Bronchial epithelial cell (primary cell): ENCODE measurements around the gene ASMT. TPM values are rescaled to one million over a fixed set of nuclear protein-coding genes. Genes with fewer than 3 reads are reported as not detected.
A peak's percentile ranks its signal among the peaks of the same experiment; 100 is the strongest.

ENCODE experiments used
- DNase-seq: peaks from one replicate; pipeline ENCODE4 v3.0.0-alpha.2; 2010; ENCODE audit warnings: low read depth
- FAIRE-seq: peaks from 2 replicates; lab custom pipeline; 2011; peaks lifted over from hg19 to GRCh38; lab: Jason Lieb, UNC
- H3K27me3 ChIP-seq: 2 replicates; pipeline ENCODE4 v1.5.1; 2011; ENCODE audit warnings: low read length; ENCODE audit not compliant: control insufficient read depth, insufficient read depth
- H3K36me3 ChIP-seq: 2 replicates; pipeline ENCODE4 v1.5.1; 2011; ENCODE audit warnings: low read length; ENCODE audit not compliant: control insufficient read depth, insufficient read depth
- H3K4me3 ChIP-seq: 2 replicates; pipeline ENCODE4 v1.5.1; 2011; ENCODE audit warnings: mild to moderate bottlenecking, low read depth, low read length, control low read depth
- total RNA-seq: library from RNA; depleted of rRNA; stranded (reverse); fragments of >200 nt; gene quantifications from 2 replicates; pipeline ENCODE4 v1.2.1, GENCODE V29; 2014
- TF ChIP-seq, protein P1 (sequence below): IDR thresholded peaks from 2 replicates; pipeline ENCODE4 v1.5.1; 2011; ENCODE audit warnings: mild to moderate bottlenecking, moderate library complexity, low read length, control low read depth, inconsistent platforms; ENCODE audit not compliant: insufficient read depth, severe bottlenecking

Gene ASMT
- total RNA-seq, 1 donor from 2014 or later: under 0.01 TPM

DNA sequence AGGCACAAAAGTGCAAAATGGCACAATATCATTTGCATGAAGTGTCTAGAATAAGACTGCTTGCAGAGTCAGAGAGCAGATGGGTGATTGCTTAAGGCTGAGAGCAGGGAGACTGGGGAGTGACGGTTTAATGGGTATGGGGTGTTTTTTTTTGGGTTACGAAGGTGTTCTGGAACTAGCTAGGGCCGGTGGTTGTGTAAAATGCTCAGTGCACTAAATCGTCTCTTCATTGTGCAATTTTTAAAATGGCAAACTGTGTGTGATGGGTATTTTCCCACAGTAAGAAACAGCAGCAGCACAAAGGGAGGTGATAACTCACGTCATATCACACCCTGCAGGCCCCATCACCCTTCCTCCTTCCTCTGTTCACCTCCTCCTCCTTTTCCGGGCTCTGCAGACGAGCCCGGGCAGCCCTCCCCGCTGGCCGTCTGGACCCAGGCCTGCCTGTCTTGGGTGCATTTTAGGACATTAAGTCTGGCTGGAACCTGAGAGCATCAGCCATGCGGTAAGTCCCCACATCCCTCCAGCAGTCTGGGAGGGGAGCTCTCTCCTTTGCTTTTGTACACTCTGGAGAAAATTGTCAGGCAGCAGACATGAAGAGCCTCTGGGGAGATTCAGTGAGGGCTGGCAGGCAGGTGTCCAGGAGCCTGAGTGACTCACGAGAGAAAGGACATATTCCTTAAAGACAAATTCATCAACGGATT, 42.7 kb downstream of the ASMT start:
- H3K27me3 ChIP-seq: no peaks in the 10 kb centered on the region
- FAIRE-seq: no peak

DNA sequence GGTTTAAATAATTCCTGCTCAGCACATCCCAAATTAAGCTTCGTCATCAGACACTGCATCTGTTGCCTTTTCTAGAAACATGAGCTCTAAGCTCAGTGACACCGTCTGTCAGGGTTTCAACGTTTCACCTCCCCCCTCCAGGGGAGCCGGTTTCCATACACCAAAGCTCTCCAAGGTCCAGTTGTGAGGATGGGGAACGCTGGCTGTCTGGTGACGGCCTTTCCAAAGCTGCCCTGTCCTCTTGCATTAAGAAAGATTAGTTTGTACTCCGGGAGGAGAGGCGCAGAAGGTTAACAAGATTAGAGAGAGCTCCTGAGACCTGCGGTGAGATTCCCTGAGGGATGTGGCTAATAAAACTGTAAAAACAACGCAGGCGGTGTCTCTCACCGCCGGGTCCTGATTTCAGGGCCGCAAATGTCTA, 43.2 kb downstream of the ASMT start:
- H3K27me3 ChIP-seq: no peaks in the 10 kb centered on the region
- TF ChIP-seq, protein P1, sequence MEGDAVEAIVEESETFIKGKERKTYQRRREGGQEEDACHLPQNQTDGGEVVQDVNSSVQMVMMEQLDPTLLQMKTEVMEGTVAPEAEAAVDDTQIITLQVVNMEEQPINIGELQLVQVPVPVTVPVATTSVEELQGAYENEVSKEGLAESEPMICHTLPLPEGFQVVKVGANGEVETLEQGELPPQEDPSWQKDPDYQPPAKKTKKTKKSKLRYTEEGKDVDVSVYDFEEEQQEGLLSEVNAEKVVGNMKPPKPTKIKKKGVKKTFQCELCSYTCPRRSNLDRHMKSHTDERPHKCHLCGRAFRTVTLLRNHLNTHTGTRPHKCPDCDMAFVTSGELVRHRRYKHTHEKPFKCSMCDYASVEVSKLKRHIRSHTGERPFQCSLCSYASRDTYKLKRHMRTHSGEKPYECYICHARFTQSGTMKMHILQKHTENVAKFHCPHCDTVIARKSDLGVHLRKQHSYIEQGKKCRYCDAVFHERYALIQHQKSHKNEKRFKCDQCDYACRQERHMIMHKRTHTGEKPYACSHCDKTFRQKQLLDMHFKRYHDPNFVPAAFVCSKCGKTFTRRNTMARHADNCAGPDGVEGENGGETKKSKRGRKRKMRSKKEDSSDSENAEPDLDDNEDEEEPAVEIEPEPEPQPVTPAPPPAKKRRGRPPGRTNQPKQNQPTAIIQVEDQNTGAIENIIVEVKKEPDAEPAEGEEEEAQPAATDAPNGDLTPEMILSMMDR: no peak
- no peak for FAIRE-seq
- H3K4me3 ChIP-seq: no peak overlapping the region
- no peaks in the 10 kb centered on the region for H3K36me3 ChIP-seq
- DNase-seq: no peak

More for the DNA sequence above, 42.7 kb downstream of the ASMT start:
- peak; percentile 41 for DNase-seq
- TF ChIP-seq, protein P1: no peak
- H3K4me3 ChIP-seq: no peak overlapping the region
- no peaks in the 10 kb centered on the region for H3K36me3 ChIP-seq

DNA sequence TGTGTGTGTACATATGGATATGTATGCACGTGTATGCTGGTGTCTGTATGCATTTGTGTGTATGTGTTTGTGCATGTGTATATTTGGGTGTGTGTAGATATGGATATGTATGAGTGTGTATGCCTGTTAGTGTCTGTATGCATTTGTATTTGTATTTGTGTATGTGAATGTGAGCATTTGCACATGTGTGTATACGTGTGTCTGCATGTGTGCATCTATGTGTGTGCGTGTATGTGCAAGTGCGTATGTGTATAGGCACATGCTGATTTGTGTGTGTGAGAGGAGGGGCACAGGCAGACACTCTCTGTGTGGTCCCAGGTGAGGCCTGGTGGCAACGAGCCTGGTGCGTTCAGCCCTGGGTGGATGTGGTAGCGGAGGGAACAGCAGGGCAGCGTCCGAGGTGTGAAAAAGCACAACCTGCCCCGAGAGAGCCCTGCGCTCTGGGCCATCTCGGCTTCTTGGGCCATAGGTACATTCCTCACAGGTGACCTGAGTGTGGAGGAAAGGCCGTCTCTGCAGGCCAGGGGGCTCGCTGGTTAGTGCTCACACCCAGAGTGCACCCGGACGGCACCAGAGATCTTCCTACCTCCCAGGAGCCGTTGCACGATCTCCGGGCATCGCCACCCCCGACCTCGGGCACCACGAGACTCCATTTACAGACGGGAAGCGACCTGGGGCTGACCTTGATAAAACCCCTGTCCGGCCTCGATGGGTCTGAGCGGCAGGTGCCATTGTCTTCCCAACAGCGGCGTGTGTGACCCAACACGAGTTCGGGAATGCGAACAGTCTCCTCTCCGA, 45.0 kb downstream of the ASMT start:
- DNase-seq: no peak
- peak; percentile 13 for FAIRE-seq
- Histone ChIP-seq H3K4me3 (no peak overlapping the region), H3K27me3 (no peaks in the 10 kb centered on the region), H3K36me3 (no peaks in the 10 kb centered on the region)
- TF ChIP-seq, protein P1: no peak

DNA sequence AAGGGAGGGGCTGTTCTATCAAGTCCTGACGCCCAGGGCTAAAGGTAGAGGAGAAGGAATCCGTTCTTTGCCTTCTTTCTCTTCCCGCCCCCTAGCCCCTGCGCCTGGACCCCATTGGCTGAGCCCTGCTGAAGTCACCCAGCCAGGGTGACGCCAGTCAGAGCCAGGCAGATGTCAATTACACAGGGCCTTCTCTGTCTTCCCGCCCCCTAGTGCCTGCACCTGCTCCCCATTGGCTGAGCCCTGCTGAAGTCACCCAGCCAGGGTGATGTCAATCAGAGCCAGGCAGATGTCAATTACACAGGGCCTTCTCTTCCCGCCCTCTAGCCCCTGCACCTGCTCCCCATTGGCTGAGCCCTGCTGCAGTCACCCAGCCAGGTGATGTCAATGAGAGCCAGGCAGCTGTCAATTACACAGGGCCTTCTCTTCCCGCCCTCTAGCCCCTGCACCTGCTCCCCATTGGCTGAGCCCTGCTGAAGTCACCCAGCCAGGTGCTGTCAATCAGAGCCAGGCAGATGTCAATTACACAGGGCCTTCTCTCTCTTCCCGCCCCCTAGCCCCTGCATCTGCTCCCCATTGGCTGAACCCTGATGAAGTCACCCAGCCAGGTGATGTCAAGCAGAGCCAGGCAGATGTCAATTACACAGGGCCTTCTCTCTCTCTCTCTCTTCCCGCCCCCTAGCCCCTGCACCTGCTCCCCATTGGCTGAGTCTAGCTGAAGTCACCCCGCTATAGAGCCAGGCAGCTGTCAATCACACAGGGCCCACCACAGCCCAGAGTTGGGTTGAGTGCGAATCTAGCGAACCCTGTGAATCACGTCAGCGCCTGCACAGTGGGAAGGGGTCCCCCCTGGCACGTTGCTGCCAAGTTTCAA, 46.4 kb downstream of the ASMT start:
- peak; percentile 92 for FAIRE-seq
- Histone ChIP-seq H3K27me3 (no peaks in the 10 kb centered on the region), H3K36me3 (no peaks in the 10 kb centered on the region), H3K4me3 (no peak overlapping the region)
- TF ChIP-seq, protein P1: no peak
- no peak for DNase-seq

DNA sequence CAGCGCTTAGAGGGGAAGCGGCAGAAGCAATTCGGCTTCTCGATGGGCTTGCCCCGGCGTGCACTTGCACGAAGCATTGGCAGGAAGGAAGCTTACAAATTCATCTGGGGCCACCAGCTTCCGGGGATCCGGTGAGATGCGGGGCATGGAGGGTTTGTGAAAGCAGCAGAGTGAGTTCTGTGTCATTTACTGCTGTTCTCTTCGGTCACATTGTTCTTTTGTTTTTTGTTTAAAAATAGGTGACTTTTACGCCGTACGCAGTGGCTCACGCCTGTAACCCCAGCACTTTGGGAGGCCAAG, 47.0 kb downstream of the ASMT start:
- no peak for DNase-seq

More for the DNA sequence above, 47.0 kb downstream of the ASMT start:
- Histone ChIP-seq H3K27me3 (no peaks in the 10 kb centered on the region), H3K4me3 (no peak overlapping the region), H3K36me3 (no peaks in the 10 kb centered on the region)
- TF ChIP-seq, protein P1: no peak
- FAIRE-seq: no peak
